ENCODE measurements around the gene SERPINA9. TPM values are rescaled to one million over a fixed set of nuclear protein-coding genes. Genes with fewer than 3 reads are reported as not detected.
"Not testable (repeated sequence)": the region's sequence is repeated elsewhere in the genome, so short reads cannot be mapped to it uniquely, and the experiment has no call there.

The SERPINA9 gene
- total and polyA plus RNA-seq, 2 experiments from 2014 or later, result not detected

DNA sequence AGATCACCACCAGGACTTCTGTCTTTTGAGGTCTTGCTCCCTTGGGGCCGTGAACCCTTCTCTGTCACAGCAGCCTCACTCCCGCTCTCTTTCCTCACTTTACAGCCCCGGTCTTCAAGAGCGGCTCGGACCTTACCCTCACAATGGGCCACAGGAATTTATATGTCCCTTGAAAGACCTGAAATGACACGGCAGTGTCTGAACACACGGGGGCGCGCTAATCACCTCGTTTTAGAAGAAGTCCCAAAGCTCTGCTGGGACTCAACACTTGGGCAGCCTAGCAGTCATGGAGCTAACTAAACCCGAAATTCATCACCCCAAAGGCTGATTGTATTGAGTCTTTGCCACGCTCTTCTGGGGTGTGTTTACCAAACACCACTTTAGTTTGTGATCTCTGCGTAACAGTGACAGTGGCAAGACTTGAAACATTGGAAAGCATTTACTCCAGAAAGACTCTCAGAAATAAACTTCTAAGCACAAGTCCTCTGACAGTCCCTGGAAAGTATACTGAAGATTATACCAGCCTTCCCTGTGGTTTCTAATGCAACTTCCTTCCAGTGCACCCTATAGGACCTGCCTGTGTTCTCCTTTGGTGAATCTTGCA is 52.4 kb downstream of the SERPINA9 start:
- DNase-seq (ENCODE audit: low read depth in 1 of 2, low spot score in 1 of 2), result peak; percentile 80 to 87
- H3K27ac ChIP-seq, result no peak overlapping the region
- H3K36me3 ChIP-seq, result no peaks in the 10 kb centered on the region
- H3K9me3 ChIP-seq (ENCODE audit: low read depth), result no peaks in the 10 kb centered on the region
- peaks cover 8% of the 10 kb centered on the region for H3K27me3 ChIP-seq
- H3K4me1 ChIP-seq (ENCODE audit: low read depth), result no peaks in the 10 kb centered on the region
- TF ChIP-seq, protein P1, sequence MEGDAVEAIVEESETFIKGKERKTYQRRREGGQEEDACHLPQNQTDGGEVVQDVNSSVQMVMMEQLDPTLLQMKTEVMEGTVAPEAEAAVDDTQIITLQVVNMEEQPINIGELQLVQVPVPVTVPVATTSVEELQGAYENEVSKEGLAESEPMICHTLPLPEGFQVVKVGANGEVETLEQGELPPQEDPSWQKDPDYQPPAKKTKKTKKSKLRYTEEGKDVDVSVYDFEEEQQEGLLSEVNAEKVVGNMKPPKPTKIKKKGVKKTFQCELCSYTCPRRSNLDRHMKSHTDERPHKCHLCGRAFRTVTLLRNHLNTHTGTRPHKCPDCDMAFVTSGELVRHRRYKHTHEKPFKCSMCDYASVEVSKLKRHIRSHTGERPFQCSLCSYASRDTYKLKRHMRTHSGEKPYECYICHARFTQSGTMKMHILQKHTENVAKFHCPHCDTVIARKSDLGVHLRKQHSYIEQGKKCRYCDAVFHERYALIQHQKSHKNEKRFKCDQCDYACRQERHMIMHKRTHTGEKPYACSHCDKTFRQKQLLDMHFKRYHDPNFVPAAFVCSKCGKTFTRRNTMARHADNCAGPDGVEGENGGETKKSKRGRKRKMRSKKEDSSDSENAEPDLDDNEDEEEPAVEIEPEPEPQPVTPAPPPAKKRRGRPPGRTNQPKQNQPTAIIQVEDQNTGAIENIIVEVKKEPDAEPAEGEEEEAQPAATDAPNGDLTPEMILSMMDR (IDR thresholded peaks at IDR 0.05; ENCODE audit: low read depth, low read length), result peak; percentile 84
- no peak overlapping the region for H3K4me3 ChIP-seq

DNA sequence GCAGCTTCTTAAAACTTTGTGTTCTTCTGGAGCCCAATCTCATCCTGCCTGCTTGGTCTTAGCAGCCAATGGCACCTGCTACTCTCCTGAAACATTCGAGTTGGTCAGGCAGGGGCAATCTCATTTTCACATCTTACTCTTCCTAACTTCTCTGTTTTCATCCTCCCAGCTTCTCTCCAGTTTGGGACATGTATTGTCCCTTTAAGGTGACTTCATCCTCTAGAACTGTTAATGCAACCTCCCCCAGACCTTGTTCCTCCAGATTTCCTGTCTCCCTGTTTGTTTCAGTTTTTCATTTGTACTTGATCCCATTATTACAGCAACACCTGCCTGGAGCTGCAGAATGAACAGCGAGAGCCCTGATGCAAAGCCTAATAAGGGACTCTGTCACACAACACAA is 54.7 kb downstream of the SERPINA9 start:
- Histone ChIP-seq H3K27me3 (peaks cover 5% of the 10 kb centered on the region), H3K36me3 (no peaks in the 10 kb centered on the region), H3K4me3 (no peak overlapping the region), H3K4me1 (ENCODE audit: low read depth) (no peaks in the 10 kb centered on the region), H3K27ac (no peak overlapping the region), H3K9me3 (ENCODE audit: low read depth) (no peaks in the 10 kb centered on the region)
- no peak for DNase-seq (ENCODE audit: low read depth in 1 of 2, low spot score in 1 of 2)
- TF ChIP-seq, protein P1 (IDR thresholded peaks at IDR 0.05; ENCODE audit: low read depth, low read length), result no peak

DNA sequence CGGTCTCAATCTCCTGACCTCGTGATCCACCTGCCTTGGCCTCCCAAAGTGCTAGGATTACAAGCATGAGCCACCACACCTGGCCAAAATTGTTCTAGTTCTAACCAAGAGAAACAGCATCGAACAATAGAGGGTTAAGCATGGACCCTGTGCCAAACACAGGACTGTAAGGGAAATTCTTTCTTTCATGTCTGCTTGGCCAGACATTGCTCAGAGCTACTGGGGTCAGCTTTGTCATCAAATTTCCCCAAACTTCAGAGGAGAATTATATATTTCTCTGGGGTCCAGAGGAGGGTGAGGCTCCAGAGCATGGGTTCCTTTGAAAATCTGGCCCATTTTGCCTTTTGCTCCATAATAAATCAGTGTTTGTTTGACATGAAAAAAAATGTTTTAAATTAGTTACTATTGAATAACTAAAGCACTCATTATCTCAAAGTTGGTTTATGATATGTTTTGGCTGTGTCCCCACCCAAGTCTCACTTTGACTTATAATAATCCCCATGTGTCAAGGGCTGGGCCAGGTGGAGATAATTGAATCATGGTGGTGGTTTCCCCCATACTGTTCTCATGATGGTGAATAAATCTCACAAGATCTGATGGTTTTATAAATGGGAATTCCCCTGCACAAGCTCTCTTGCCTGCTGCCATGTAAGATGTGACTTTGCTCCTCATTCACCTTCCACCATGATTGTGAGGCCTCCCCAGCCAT is 58.3 kb downstream of the SERPINA9 start:
- not testable (repeated sequence) for DNase-seq (ENCODE audit: low read depth in 1 of 2, low spot score in 1 of 2); H3K27me3 ChIP-seq; H3K4me1 ChIP-seq (ENCODE audit: low read depth); H3K36me3 ChIP-seq; H3K4me3 ChIP-seq; H3K27ac ChIP-seq; H3K9me3 ChIP-seq (ENCODE audit: low read depth)

Other genes starting within 250 kb of the SERPINA9 start
- not detected in 2 replicates for gene SERPINA10, start 182.9 kb downstream of the SERPINA9 start, total RNA-seq
- 0.13 TPM in 1 of 2 replicates, not detected in the other for gene SERPINA10, start 182.9 kb downstream of the SERPINA9 start, polyA plus RNA-seq
- not detected in 2 replicates for gene SERPINA6, start 152.9 kb downstream of the SERPINA9 start, total RNA-seq
- gene SERPINA6, start 152.9 kb downstream of the SERPINA9 start, polyA plus RNA-seq, result 0.11 TPM in 1 of 2 replicates, not detected in the other
- gene SERPINA2, start 109.5 kb downstream of the SERPINA9 start, total RNA-seq, result not detected in 2 replicates
- gene SERPINA2, start 109.5 kb downstream of the SERPINA9 start, polyA plus RNA-seq, result not detected in 2 replicates
- gene SERPINA1, start 87.6 kb downstream of the SERPINA9 start, total RNA-seq, result 0.69 TPM in 1 of 2 replicates, not detected in the other
- 2.6 TPM in 1 of 2 replicates, not detected in the other for gene SERPINA1, start 87.6 kb downstream of the SERPINA9 start, polyA plus RNA-seq
- gene SERPINA11, start 23.4 kb downstream of the SERPINA9 start, total RNA-seq, result not detected in 2 replicates
- not detected in 2 replicates for gene SERPINA11, start 23.4 kb downstream of the SERPINA9 start, polyA plus RNA-seq
- gene SERPINA12, start 33.3 kb upstream of the SERPINA9 start, total RNA-seq, result not detected in 2 replicates
- gene SERPINA12, start 33.3 kb upstream of the SERPINA9 start, polyA plus RNA-seq, result not detected in 2 replicates
- not detected in 2 replicates for gene SERPINA4, start 85.2 kb upstream of the SERPINA9 start, total RNA-seq
- not detected in 2 replicates for gene SERPINA4, start 85.2 kb upstream of the SERPINA9 start, polyA plus RNA-seq
- gene SERPINA5, start 105.2 kb upstream of the SERPINA9 start, total RNA-seq, result not detected in 2 replicates
- 0.56 TPM in 1 of 2 replicates, not detected in the other for gene SERPINA5, start 105.2 kb upstream of the SERPINA9 start, polyA plus RNA-seq
- not detected in 2 replicates for gene SERPINA3, start 136.2 kb upstream of the SERPINA9 start, total RNA-seq
- 0.31 TPM in 1 of 2 replicates, not detected in the other for gene SERPINA3, start 136.2 kb upstream of the SERPINA9 start, polyA plus RNA-seq